M059J (cell line): ENCODE results near the gene SLC22A13. TPM values are rescaled to one million over a fixed set of nuclear protein-coding genes. Genes with fewer than 3 reads are reported as not detected.
"Not testable (repeated sequence)": the region's sequence is repeated elsewhere in the genome, so short reads cannot be mapped to it uniquely, and the experiment has no call there.

Source experiments
- DNase-seq: peaks from one replicate; pipeline ENCODE4 v3.0.0-alpha.2; 2012; ENCODE audit warnings: low read depth
- total RNA-seq: library from RNA; depleted of rRNA; stranded (reverse); fragments of >200 nt; shearing (Covaris generic); gene quantifications from 2 replicates; pipeline ENCODE4 v1.2.3, GENCODE V29; 2014

The SLC22A13 gene
- total RNA-seq, 1 experiment from 2014 or later: not detected

DNA sequence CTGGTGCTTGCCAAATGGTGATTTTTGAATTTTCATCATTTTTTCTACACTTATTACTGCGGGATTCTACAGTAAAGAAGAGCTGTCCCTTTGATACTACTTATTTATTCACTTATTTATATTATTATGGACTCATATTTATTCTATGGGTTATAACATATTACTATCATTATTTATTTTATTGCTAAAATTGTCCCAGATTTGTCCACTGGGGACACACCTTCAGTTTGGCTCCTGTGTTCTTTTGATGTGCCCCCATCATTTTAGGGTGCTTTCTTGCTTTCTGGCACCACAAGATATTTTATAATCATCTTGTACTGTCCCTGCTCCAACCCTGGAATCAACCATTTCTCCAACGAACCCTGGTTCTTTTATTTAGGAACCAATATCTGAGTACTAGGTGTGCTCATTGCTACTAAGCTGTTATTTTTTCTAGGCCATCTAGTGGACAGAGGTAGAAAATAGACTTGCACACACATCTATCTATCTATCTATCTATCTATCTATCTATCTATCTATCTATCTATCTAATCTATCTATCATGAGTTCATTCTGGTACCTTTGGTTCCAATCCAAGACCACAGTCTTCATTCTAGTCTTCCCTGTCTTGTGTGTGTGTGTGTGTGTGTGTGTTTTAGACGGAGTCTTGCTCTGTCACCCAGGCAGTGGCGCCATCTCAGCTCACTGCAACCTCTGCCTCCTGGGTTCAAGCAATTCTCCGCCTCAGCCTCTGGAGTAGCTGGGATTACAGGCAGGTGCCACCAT is 32.5 kb downstream of the SLC22A13 start:
- DNase-seq: peak; percentile 5

DNA sequence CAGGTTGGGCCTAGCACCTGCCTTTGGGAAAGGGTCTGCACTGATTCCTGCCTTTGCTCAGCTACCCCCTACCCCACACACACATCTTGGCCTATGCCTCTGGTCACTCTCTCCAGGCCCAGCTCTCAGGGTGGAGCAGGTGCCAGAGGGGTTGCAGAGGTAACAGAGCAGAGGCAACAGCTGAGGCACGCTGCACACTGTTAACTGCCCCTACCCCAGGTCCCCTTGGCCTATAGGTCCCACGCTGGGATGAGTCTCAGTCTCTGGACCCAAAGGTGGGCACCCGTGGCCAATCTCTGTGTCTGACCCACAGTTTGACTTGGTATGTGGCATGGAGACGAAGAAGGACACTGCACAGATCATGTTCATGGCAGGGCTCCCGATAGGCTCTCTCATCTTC is 41.3 kb downstream of the SLC22A13 start:
- no peak for DNase-seq

- no peak for DNase-seq
Measured at GRCh38 chr3:38307599-38307998, 42.0 kb downstream of the SLC22A13 start.

DNA sequence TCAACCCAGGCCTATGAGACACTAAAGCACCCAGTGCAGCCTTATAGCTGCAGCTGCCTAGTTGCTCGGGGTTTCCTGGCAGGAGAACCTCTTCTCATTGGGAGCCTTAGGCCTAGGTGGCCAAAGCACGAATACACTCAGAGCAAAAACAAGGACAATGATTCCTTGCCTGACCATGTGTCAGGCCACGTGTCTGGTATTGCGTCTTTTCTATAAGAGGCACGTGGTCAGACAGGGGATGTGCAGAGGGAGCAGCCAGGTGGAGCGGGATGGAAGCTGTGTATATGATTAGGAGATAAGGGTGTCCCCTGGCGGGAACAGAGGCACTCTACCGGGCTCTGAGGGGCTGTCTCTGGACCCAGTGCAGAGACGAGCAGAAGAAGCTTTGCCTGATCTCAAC is 42.8 kb downstream of the SLC22A13 start:
- no peak for DNase-seq

GRCh38 chr3:38311476-38311875 is 45.9 kb downstream of the SLC22A13 start:
- no peak for DNase-seq

DNA sequence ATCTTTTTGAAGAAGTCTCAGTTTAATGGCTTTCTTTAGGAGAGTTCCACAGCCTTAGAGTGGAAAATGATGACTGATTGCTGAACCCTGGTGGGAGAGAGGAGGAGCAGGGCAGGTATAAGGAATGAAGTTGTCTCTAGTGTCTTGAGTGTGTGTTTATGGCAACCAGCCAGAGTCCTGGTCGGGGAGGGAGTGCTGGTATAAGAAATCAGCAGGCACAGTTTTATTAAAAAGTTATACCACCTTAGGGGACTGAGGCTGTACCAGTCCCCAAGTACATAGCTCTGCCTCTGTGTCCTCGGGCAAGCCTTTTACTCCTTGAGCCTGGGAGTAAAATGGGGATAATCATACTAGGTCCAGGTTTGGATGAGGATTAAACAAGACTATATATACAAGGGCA is 46.3 kb downstream of the SLC22A13 start:
- DNase-seq: no peak

GRCh38 chr3:38312356-38312755 is 46.7 kb downstream of the SLC22A13 start:
- no peak for DNase-seq

GRCh38 chr3:38313263-38313662 is 47.7 kb downstream of the SLC22A13 start:
- DNase-seq: no peak

GRCh38 chr3:38313695-38314094 is 48.1 kb downstream of the SLC22A13 start:
- DNase-seq: no peak

- no peak for DNase-seq
Measured at GRCh38 chr3:38314112-38314763, 48.6 kb downstream of the SLC22A13 start.

DNA sequence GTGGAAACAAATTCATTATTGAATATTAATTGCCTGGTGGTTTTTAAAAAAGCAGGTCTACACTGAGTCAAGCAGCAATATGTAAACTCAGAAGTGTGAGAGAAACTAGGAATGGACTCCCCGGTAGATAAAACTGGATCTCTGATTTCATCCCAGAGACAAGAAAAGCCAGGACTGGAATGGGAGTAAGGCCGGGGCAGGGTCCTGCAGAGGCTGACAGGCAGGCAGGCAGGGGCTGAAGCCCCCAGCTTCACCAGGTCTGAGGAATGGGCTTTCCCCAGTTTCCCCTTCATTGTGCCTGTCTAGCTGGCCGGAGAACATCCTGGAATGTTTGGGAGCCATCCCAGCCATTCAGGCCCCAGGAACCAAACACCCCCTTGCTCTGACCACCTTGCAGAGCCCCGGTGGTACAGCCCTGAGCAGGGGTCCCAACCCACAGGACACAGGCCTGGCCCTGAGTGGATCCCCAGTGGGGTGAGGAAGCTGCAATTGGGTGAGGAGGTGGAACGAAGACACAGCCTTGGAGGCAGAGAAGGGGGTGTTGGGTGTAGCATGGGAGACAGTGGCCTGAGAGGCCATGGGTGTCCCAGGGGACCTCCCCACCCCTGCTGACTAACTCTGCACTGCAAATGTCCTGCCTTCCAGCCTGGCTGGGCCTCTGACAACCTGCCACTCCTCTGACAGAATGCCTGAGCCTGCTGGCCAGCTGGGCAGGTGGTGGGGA is 49.3 kb downstream of the SLC22A13 start:
- no peak for DNase-seq

- no peak for DNase-seq
Measured at GRCh38 chr3:38315488-38316230, 50.0 kb downstream of the SLC22A13 start.

DNA sequence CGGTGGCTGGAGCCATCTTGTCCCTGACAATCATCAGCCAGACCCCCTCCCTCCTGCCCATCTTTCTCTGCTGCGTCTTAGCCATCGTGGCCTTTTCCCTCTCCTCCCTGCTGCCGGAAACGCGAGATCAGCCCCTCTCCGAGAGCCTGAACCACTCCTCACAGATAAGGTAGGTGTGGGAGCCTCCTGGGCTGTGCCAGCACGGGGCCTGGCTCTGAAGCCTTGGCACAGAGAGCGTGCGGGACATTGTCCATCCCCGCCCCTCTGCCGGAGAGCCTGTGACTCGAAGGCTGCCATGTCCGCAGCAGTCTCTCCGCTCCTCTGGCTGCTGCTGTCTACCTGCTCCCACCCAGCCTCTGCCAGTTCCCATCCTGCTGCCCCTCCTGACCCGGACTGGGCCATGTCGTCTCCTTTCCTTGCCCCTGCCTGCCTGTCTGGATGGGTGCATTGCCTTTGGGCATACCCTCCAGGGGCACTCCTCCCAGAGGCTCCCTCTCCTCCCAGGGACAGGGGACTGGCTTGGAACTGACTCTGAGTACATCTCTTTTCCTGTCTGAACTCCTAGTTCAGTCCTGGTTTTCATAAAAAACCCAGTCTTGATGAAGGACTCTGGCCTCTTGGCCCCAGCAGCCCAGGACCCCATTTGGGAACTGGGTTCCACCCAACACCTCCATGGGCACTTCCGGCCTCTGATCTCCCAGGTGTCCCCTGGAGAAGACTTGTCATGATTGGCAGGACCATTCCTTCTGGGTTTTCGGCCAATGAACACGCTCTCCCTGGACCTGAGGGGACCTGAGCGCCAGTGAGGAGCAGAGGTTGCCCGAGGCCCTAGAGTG is 51.0 kb downstream of the SLC22A13 start:
- no peak for DNase-seq

GRCh38 chr3:38317192-38317759 is 51.7 kb downstream of the SLC22A13 start:
- peak; percentile 33 for DNase-seq

- DNase-seq: no peak
Measured at GRCh38 chr3:38318766-38319671, 53.4 kb downstream of the SLC22A13 start.

GRCh38 chr3:38320638-38321037 is 55.0 kb downstream of the SLC22A13 start:
- not testable (repeated sequence) for DNase-seq

- DNase-seq: no peak
Measured at GRCh38 chr3:38323060-38323459, 57.4 kb downstream of the SLC22A13 start.

- DNase-seq: no peak
Measured at GRCh38 chr3:38325256-38325655, 59.6 kb downstream of the SLC22A13 start.

DNA sequence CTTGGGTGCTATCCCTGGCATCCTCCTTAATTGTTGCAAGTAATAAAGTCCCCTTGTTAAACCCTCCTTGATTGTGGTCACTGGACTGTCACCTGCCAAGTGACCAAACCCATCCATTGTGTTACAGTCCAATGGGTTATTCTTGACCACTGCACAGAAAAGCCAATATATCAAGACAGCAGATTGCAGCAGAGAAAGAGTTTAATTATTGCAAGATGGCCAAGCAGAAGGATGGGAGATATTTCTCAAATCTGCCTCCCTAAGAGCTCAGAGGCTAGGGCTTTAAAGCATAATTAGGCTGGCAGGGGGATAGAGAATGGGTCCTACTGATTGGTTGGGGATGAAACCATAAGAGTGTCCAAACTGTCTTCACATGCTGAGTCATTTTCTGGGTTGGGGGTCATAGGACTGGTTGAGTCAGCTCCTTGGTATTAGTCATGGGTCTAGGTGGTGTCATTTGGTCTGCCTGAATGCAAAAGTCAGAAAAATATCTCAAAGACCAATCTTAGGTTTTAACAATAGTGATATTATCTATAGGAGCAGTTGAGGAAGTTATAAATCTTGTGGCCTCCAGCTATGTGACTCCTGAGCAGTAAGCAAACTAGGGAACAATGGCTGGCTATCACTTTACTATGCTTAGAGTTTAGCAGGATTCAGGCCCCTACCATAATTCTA is 61.9 kb downstream of the SLC22A13 start:
- DNase-seq: peak; percentile 94
